Tibial nerve (tissue), 4 donors: Measurements from ENCODE around the gene RAPGEF3.

ENCODE experiments used
- CTCF ChIP-seq, 5 experiments: fragments of 200-600 bp in 3 of 5; fragments of 450-650 bp in 2 of 5; sonication (generic) in 3 of 5; IDR thresholded peaks; one replicate each; pipeline ENCODE4 v1.5.1; 2016 to 2019; ENCODE audit warnings: antibody characterized with exemption in 5 of 5, mild to moderate bottlenecking in 3 of 5, moderate library complexity in 2 of 5
- EP300 ChIP-seq, 2 donors: sonication (generic); formaldehyde crosslinking; IDR thresholded peaks; one replicate each; pipeline ENCODE4 v1.6.1; 2017; ENCODE audit warnings: antibody characterized with exemption in 2 of 2, mild to moderate bottlenecking in 1 of 2
- POLR2A ChIP-seq, 2 donors: fragments of 450-650 bp; IDR thresholded peaks; one replicate each; pipeline ENCODE4 v1.6.1; 2017; ENCODE audit warnings: antibody characterized with exemption in 2 of 2, mild to moderate bottlenecking in 2 of 2, moderate library complexity in 2 of 2

- TF ChIP-seq CTCF (IDR thresholded peaks at IDR 0.05), result no peak
- TF ChIP-seq POLR2A (IDR thresholded peaks at IDR 0.05), result no peak
- no peak for TF ChIP-seq EP300 (IDR thresholded peaks at IDR 0.05)
Observed at GRCh38 chr12:47689215-47689614, 69.5 kb downstream of the RAPGEF3 start.
